HepG2 (cell line): ENCODE measurements around the gene CDKN3.

Source experiments
- ARNT ChIP-seq: fragments of 450-650 bp; IDR thresholded peaks from 2 replicates; pipeline ENCODE4 v1.6.1; 2017
- ETV6 ChIP-seq: sonication (generic); formaldehyde crosslinking; conservative IDR thresholded peaks from 2 replicates; pipeline ENCODE4 v1.4.0; 2020; ENCODE audit warnings: missing genetic modification reagents
- FOXA1 ChIP-seq, 2 experiments: fragments of 450-650 bp in 1 of 2; sonication (generic) in 1 of 2; formaldehyde crosslinking in 1 of 2; IDR thresholded peaks; 2 replicates each; pipeline versions ENCODE4 v1.4.0 to v1.6.1; 2016 to 2020; ENCODE audit warnings: missing genetic modification reagents in 1 of 2
- POLR2A ChIP-seq, 2 experiments: IDR thresholded peaks; 2 replicates each; pipeline ENCODE4 v1.6.1; 2011; ENCODE audit warnings: low read depth in 2 of 2, low read length in 2 of 2, mild to moderate bottlenecking in 1 of 2, moderate library complexity in 1 of 2; ENCODE audit not compliant: insufficient read depth in 1 of 2
- RARG ChIP-seq: sonication (generic); formaldehyde crosslinking; IDR thresholded peaks from 2 replicates; pipeline ENCODE4 v1.4.0; 2020; ENCODE audit warnings: low read depth, mild to moderate bottlenecking, missing genetic modification reagents
- YY1 ChIP-seq: IDR thresholded peaks from 2 replicates; pipeline ENCODE4 v1.6.1; 2011; ENCODE audit warnings: low read length, low read depth, moderate library complexity, mild to moderate bottlenecking; ENCODE audit not compliant: insufficient read depth, insufficient replicate concordance
- ZMYM3 ChIP-seq: sonication (generic); formaldehyde crosslinking; IDR thresholded peaks from 2 replicates; pipeline ENCODE4 v1.5.1; 2020; ENCODE audit warnings: mild to moderate bottlenecking, missing genetic modification reagents
- ZNF431 ChIP-seq: sonication (generic); formaldehyde crosslinking; IDR thresholded peaks from 2 replicates; pipeline ENCODE4 v1.9.0; 2022; ENCODE audit warnings: missing genetic modification reagents, low read depth, mild to moderate bottlenecking, borderline replicate concordance
- ZNF772 ChIP-seq: sonication (generic); formaldehyde crosslinking; IDR thresholded peaks from 2 replicates; pipeline ENCODE4 v1.5.0; 2020; ENCODE audit warnings: mild to moderate bottlenecking, missing genetic modification reagents
- TF ChIP-seq, protein P1 (sequence below): sonication (generic); formaldehyde crosslinking; IDR thresholded peaks from 2 replicates; pipeline ENCODE4 v1.8.0; 2022; ENCODE audit warnings: missing genetic modification reagents, mild to moderate bottlenecking, moderate library complexity, borderline replicate concordance
- TF ChIP-seq, protein P2 (sequence below): sonication (generic); formaldehyde crosslinking; IDR thresholded peaks from 2 replicates; pipeline ENCODE4 v1.4.0; 2020; ENCODE audit warnings: missing genetic modification reagents
- TF ChIP-seq, protein P3 (sequence below): sonication (generic); formaldehyde crosslinking; IDR thresholded peaks from 2 replicates; pipeline ENCODE4 v1.4.0; 2020; ENCODE audit warnings: mild to moderate bottlenecking, low read depth, missing genetic modification reagents
- TF ChIP-seq, protein P4 (sequence below): sonication (generic); formaldehyde crosslinking; IDR thresholded peaks from 2 replicates; pipeline ENCODE4 v1.5.0; 2020; ENCODE audit warnings: mild to moderate bottlenecking, missing genetic modification reagents, moderate library complexity

DNA sequence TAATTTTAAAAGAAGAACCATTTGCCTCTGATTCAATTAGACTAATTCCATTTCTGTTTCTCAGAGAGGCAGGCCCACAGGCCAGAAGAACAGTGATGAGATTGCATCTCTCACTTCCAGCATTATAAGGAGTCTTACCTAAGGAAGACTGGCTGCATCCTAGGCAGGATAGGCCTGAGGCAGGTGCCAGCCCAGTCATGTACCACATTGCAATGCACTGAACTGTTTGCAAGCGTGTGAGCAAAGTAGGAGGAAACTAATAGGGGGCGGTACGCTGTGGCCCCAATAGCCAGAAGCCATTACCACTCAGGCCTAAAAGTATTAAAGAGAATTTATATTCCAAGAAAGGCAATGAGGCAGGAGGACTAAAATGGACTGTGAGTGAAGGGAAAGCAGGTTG, 56.4 kb downstream of the CDKN3 start:
- TF ChIP-seq POLR2A (IDR thresholded peaks at IDR 0.05; ENCODE audit: insufficient read depth in 1 of 2, low read depth in 2 of 2, low read length in 2 of 2) (no peak), FOXA1 (IDR thresholded peaks at IDR 0.05) (no peak), FOXA1 (CRISPR knock-in tag; IDR thresholded peaks at IDR 0.05) (no peak), ZMYM3 (CRISPR knock-in tag) (no peak), ARNT (no peak), ZNF772 (no peak), RARG (CRISPR knock-in tag) (no peak), ZNF431 (no peak), YY1 (no peak), ETV6 (no peak)
- TF ChIP-seq, protein P1, sequence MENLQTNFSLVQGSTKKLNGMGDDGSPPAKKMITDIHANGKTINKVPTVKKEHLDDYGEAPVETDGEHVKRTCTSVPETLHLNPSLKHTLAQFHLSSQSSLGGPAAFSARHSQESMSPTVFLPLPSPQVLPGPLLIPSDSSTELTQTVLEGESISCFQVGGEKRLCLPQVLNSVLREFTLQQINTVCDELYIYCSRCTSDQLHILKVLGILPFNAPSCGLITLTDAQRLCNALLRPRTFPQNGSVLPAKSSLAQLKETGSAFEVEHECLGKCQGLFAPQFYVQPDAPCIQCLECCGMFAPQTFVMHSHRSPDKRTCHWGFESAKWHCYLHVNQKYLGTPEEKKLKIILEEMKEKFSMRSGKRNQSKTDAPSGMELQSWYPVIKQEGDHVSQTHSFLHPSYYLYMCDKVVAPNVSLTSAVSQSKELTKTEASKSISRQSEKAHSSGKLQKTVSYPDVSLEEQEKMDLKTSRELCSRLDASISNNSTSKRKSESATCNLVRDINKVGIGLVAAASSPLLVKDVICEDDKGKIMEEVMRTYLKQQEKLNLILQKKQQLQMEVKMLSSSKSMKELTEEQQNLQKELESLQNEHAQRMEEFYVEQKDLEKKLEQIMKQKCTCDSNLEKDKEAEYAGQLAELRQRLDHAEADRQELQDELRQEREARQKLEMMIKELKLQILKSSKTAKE (CRISPR knock-in tag): no peak
- TF ChIP-seq, protein P2, sequence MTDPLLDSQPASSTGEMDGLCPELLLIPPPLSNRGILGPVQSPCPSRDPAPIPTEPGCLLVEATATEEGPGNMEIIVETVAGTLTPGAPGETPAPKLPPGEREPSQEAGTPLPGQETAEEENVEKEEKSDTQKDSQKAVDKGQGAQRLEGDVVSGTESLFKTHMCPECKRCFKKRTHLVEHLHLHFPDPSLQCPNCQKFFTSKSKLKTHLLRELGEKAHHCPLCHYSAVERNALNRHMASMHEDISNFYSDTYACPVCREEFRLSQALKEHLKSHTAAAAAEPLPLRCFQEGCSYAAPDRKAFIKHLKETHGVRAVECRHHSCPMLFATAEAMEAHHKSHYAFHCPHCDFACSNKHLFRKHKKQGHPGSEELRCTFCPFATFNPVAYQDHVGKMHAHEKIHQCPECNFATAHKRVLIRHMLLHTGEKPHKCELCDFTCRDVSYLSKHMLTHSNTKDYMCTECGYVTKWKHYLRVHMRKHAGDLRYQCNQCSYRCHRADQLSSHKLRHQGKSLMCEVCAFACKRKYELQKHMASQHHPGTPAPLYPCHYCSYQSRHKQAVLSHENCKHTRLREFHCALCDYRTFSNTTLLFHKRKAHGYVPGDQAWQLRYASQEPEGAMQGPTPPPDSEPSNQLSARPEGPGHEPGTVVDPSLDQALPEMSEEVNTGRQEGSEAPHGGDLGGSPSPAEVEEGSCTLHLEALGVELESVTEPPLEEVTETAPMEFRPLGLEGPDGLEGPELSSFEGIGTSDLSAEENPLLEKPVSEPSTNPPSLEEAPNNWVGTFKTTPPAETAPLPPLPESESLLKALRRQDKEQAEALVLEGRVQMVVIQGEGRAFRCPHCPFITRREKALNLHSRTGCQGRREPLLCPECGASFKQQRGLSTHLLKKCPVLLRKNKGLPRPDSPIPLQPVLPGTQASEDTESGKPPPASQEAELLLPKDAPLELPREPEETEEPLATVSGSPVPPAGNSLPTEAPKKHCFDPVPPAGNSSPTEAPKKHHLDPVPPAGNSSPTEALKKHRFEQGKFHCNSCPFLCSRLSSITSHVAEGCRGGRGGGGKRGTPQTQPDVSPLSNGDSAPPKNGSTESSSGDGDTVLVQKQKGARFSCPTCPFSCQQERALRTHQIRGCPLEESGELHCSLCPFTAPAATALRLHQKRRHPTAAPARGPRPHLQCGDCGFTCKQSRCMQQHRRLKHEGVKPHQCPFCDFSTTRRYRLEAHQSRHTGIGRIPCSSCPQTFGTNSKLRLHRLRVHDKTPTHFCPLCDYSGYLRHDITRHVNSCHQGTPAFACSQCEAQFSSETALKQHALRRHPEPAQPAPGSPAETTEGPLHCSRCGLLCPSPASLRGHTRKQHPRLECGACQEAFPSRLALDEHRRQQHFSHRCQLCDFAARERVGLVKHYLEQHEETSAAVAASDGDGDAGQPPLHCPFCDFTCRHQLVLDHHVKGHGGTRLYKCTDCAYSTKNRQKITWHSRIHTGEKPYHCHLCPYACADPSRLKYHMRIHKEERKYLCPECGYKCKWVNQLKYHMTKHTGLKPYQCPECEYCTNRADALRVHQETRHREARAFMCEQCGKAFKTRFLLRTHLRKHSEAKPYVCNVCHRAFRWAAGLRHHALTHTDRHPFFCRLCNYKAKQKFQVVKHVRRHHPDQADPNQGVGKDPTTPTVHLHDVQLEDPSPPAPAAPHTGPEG (CRISPR knock-in tag): no peak
- TF ChIP-seq, protein P3, sequence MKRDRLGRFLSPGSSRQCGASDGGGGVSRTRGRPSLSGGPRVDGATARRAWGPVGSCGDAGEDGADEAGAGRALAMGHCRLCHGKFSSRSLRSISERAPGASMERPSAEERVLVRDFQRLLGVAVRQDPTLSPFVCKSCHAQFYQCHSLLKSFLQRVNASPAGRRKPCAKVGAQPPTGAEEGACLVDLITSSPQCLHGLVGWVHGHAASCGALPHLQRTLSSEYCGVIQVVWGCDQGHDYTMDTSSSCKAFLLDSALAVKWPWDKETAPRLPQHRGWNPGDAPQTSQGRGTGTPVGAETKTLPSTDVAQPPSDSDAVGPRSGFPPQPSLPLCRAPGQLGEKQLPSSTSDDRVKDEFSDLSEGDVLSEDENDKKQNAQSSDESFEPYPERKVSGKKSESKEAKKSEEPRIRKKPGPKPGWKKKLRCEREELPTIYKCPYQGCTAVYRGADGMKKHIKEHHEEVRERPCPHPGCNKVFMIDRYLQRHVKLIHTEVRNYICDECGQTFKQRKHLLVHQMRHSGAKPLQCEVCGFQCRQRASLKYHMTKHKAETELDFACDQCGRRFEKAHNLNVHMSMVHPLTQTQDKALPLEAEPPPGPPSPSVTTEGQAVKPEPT: no peak
- TF ChIP-seq, protein P4, sequence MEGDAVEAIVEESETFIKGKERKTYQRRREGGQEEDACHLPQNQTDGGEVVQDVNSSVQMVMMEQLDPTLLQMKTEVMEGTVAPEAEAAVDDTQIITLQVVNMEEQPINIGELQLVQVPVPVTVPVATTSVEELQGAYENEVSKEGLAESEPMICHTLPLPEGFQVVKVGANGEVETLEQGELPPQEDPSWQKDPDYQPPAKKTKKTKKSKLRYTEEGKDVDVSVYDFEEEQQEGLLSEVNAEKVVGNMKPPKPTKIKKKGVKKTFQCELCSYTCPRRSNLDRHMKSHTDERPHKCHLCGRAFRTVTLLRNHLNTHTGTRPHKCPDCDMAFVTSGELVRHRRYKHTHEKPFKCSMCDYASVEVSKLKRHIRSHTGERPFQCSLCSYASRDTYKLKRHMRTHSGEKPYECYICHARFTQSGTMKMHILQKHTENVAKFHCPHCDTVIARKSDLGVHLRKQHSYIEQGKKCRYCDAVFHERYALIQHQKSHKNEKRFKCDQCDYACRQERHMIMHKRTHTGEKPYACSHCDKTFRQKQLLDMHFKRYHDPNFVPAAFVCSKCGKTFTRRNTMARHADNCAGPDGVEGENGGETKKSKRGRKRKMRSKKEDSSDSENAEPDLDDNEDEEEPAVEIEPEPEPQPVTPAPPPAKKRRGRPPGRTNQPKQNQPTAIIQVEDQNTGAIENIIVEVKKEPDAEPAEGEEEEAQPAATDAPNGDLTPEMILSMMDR: no peak
